BJ (cell line): Measurements from ENCODE around the gene C17orf113. TPM values are rescaled to one million over a fixed set of nuclear protein-coding genes. Genes with fewer than 3 reads are reported as not detected.

ENCODE experiments used
- CTCF ChIA-PET: fragments of 350-600 bp; formaldehyde crosslinking; extraction: SDS; loops from one replicate; lab custom pipeline; 2021; ENCODE audit warnings: antibody characterized with exemption, inconsistent platforms; lab: Yijun Ruan, JAX
- POLR2A ChIA-PET: fragments of 300-600 bp; sonication (Branson Sonifier 250); formaldehyde crosslinking; extraction: SDS; loops from one replicate; lab custom pipeline; 2021; ENCODE audit warnings: antibody characterized with exemption; lab: Charles Lee
- DNase-seq: peaks from one replicate; pipeline ENCODE4 v3.0.0-alpha.2; 2011; ENCODE audit warnings: low read depth
- H3K27me3 ChIP-seq: 2 replicates; pipeline ENCODE4 v1.6.0; 2011; ENCODE audit warnings: low read length; ENCODE audit not compliant: control insufficient read depth, insufficient read depth
- H3K36me3 ChIP-seq: 2 replicates; pipeline ENCODE4 v1.5.1; 2011; ENCODE audit warnings: low read length; ENCODE audit not compliant: control insufficient read depth, insufficient read depth
- H3K4me3 ChIP-seq: 2 replicates; pipeline ENCODE4 v1.5.1; 2011; ENCODE audit warnings: low read depth, mild to moderate bottlenecking, control low read depth, low read length
- polyA plus RNA-seq: library from polyadenylated mRNA; depleted of rRNA; stranded (reverse); fragments of >200 nt; gene quantifications from 2 replicates; pipeline ENCODE4 v1.2.3, GENCODE V29; 2011
- TF ChIP-seq, protein P1 (sequence below): IDR thresholded peaks from 2 replicates; pipeline ENCODE4 v1.5.1; 2011; ENCODE audit warnings: low read depth, mild to moderate bottlenecking, control low read depth, inconsistent platforms, low read length, moderate library complexity; ENCODE audit not compliant: insufficient read depth

The C17orf113 gene
- polyA plus RNA-seq, 1 experiment, result 0.11 TPM

- ChIA-PET POLR2A (no interaction called here), CTCF (interaction anchor here (0.6 to 4.0 kb wide), 3 partner anchors 12 to 225 kb away, joined by 3 to 23 read pairs (median 3); no protein-coding TSS in a partner anchor)
- TF ChIP-seq, protein P1, sequence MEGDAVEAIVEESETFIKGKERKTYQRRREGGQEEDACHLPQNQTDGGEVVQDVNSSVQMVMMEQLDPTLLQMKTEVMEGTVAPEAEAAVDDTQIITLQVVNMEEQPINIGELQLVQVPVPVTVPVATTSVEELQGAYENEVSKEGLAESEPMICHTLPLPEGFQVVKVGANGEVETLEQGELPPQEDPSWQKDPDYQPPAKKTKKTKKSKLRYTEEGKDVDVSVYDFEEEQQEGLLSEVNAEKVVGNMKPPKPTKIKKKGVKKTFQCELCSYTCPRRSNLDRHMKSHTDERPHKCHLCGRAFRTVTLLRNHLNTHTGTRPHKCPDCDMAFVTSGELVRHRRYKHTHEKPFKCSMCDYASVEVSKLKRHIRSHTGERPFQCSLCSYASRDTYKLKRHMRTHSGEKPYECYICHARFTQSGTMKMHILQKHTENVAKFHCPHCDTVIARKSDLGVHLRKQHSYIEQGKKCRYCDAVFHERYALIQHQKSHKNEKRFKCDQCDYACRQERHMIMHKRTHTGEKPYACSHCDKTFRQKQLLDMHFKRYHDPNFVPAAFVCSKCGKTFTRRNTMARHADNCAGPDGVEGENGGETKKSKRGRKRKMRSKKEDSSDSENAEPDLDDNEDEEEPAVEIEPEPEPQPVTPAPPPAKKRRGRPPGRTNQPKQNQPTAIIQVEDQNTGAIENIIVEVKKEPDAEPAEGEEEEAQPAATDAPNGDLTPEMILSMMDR, result no peak
- Histone ChIP-seq H3K27me3 (peaks cover 14% of the 10 kb centered on the region), H3K4me3 (no peak overlapping the region), H3K36me3 (no peaks in the 10 kb centered on the region)
- no peak for DNase-seq
Observed at GRCh38 chr17:42078396-42079043, 28.1 kb upstream of the C17orf113 start.

- Histone ChIP-seq H3K4me3 (no peak overlapping the region), H3K27me3 (peaks cover 16% of the 10 kb centered on the region), H3K36me3 (no peaks in the 10 kb centered on the region)
- ChIA-PET CTCF (interaction anchor here (2.8 kb wide), 1 partner anchor 10 kb away, joined by 13 read pairs; no protein-coding TSS in a partner anchor), POLR2A (no interaction called here)
- TF ChIP-seq, protein P1, result no peak
- DNase-seq, result no peak
Observed at GRCh38 chr17:42077755-42078154, 27.4 kb upstream of the C17orf113 start.

DNA sequence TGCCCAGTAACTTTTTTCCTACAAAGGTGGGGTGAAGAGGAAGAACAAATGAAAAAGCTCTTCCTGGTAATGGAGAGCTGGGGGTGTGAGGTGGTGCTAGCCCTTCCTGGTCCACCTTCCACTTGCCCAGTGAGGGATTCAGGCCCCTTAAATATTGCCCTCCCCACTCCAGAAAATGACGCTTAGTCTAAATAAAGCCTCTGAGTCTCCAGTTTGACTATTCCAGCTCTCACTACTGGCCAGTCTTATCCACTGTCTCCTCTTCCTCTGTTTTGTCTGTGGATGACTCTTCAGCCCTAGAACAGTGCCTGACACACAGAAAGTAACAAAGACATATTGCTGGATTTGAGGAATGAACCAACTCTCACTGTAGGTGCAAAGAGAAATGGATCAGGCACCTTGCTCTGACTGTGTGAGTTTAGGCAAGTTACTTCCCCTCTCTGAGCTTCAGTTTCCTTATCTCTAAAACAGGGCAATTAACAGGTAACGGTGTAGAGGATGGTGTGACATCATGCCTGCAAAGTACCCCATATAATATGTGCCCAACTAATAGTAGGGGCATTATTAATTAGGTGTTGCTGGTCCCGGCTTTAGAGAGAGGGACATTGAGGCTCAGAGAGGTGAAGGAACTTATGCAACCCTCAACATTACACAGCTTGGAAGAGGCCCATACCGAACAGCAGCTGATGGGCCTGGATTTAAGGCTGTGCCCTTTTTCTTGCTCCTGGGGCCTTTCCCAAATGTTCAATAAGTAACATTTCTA, 26.6 kb upstream of the C17orf113 start:
- ChIA-PET CTCF (interaction anchor here (1.4 to 2.8 kb wide), 2 partner anchors 9 to 14 kb away, joined by 3 to 13 read pairs; no protein-coding TSS in a partner anchor), POLR2A (no interaction called here)
- Histone ChIP-seq H3K27me3 (peaks cover 17% of the 10 kb centered on the region), H3K4me3 (no peak overlapping the region), H3K36me3 (no peaks in the 10 kb centered on the region)
- no peak for DNase-seq
- TF ChIP-seq, protein P1, result no peak

GRCh38 chr17:42075789-42076188, 25.4 kb upstream of the C17orf113 start:
- no peak overlapping the region for H3K4me3 ChIP-seq
- H3K36me3 ChIP-seq, result no peaks in the 10 kb centered on the region
- ChIA-PET POLR2A (no interaction called here), CTCF (interaction anchor here (1.4 to 2.8 kb wide), 2 partner anchors 8 to 12 kb away, joined by 3 to 13 read pairs; no protein-coding TSS in a partner anchor)
- no peak for DNase-seq
- TF ChIP-seq, protein P1, result no peak
- peaks cover 26% of the 10 kb centered on the region for H3K27me3 ChIP-seq
